ENCODE data around the gene TTYH2.

Gene TTYH2

GRCh38 chr17:74305865-74306654 is 92.7 kb downstream of the TTYH2 start:
- TF ChIP-seq CTCF (IDR thresholded peaks at IDR 0.05), result no peak

GRCh38 chr17:74307984-74308773 is 94.8 kb downstream of the TTYH2 start:
- no peak for TF ChIP-seq CTCF (IDR thresholded peaks at IDR 0.05)

GRCh38 chr17:74309902-74310301 is 96.5 kb downstream of the TTYH2 start:
- no peak for TF ChIP-seq CTCF (IDR thresholded peaks at IDR 0.05)
